ENCODE data around the gene APPL2.
"Not testable (repeated sequence)": the region's sequence is repeated elsewhere in the genome, so short reads cannot be mapped to it uniquely, and the experiment has no call there.

DNA sequence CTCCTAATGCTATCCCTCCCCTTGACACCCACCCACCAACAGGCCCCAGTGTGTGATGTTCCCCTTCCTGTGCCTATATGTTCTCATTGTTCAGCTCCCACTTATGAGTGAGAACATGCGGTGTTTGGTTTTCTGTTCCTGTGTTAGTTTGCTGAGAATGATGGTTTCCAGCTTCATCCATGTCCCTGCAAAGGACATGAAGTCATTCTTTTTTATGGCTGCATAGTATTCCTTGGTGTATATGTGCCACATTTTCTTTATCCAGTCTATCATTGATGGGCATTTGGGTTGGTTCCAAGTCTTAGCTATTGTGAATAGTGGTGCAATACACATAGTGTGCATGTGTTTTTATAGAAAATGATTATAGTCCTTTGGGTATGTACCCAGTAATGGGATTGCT, 56.9 kb downstream of the APPL2 start:
- TF ChIP-seq, protein P1, sequence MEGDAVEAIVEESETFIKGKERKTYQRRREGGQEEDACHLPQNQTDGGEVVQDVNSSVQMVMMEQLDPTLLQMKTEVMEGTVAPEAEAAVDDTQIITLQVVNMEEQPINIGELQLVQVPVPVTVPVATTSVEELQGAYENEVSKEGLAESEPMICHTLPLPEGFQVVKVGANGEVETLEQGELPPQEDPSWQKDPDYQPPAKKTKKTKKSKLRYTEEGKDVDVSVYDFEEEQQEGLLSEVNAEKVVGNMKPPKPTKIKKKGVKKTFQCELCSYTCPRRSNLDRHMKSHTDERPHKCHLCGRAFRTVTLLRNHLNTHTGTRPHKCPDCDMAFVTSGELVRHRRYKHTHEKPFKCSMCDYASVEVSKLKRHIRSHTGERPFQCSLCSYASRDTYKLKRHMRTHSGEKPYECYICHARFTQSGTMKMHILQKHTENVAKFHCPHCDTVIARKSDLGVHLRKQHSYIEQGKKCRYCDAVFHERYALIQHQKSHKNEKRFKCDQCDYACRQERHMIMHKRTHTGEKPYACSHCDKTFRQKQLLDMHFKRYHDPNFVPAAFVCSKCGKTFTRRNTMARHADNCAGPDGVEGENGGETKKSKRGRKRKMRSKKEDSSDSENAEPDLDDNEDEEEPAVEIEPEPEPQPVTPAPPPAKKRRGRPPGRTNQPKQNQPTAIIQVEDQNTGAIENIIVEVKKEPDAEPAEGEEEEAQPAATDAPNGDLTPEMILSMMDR (IDR thresholded peaks at IDR 0.05): not testable (repeated sequence)
- TF ChIP-seq POLR2A (IDR thresholded peaks at IDR 0.05): not testable (repeated sequence)

Data from thyroid gland (tissue), 4 donors.